ENCODE results near the gene RAPGEF5. TPM values are rescaled to one million over a fixed set of nuclear protein-coding genes. Genes with fewer than 3 reads are reported as not detected.
"Not testable (repeated sequence)": the region's sequence is repeated elsewhere in the genome, so short reads cannot be mapped to it uniquely, and the experiment has no call there.

RAPGEF5 gene
- total RNA-seq, 1 experiment from 2014 or later, result 13.3 TPM

DNA sequence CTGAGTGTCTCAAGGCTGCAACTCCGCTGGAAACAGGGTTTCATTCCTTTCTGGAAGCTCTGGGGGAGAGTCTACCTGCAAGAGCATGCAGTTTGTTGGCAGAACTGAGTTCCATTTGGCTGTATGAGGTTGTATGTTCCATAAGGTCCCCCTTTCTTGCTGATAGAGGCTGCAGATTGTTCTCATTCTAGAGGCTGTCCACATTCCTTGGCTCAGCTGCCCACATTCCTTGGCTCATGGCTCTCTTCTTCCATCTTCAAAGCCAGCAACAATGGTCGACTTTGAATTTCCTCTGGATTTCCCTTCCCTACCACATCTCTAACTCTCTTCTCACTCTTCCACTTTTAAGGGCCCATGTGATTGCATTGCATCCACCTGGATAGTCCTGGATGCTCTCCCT lies 264.0 kb downstream of the RAPGEF5 start:
- peaks cover 12 to 16% of the 10 kb centered on the region in 2 experiments; a peak in 4 of 5 replicates for H3K9me3 Mint-ChIP-seq

DNA sequence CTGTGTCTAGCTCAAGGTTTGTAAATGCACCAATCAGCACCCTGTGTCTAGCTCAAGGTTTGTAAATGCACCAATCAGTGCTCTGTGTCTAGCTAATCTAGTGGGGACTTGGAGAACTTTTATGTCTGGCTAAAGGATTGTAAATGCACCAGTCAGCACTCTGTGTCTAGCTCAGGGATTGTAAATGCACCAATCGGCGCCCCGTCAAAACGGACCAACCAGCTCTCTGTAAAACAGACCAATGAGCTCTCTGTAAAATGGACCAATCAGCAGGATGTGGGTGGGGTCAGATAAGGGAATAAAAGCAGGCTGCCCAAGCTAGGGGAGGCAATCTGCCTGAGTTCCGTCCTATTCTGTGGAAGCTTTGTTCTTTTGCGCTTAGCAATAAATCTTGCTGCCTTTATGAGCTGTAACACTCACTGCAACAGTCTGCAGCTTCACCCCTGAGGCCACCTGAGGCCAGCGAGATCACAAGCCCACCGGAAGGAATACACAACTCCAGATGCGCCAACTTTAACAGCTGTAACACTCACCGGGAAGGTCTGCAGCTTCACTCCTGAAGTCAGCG lies 265.9 kb downstream of the RAPGEF5 start:
- H4K8ac ChIP-seq (replicated peaks; ENCODE audit: insufficient read length, low read depth, low read length); H3K9me3 ChIP-seq (ENCODE audit: control insufficient read depth, low read depth, low read length); H3K27ac Mint-ChIP-seq; H3K27ac ChIP-seq (ENCODE audit: insufficient read length, low read depth, low read length); H3K56ac ChIP-seq (ENCODE audit: insufficient read length, low read depth, low read length); H2BK20ac ChIP-seq (ENCODE audit: low read depth, low read length, poor library complexity, severe bottlenecking); H3K4me1 ChIP-seq (ENCODE audit: insufficient read depth, low read length); H3K4me2 ChIP-seq (ENCODE audit: insufficient read depth, insufficient read length, low read length); H2AK5ac ChIP-seq (ENCODE audit: insufficient read length, low read length); H3K4me3 Mint-ChIP-seq; H3K27me3 Mint-ChIP-seq (ENCODE audit: low read depth); H3K23me2 ChIP-seq (ENCODE audit: insufficient read length, low read depth, low read length, poor library complexity, severe bottlenecking); H3K27me3 ChIP-seq (ENCODE audit: insufficient read depth, low read length); H3K79me2 ChIP-seq (ENCODE audit: insufficient read depth, low read length); H2BK15ac ChIP-seq (ENCODE audit: low read depth, low read length); H4K5ac ChIP-seq (ENCODE audit: insufficient read length, low read depth, low read length); H3K18ac ChIP-seq (ENCODE audit: insufficient read length, low read depth, low read length); H3K14ac ChIP-seq (ENCODE audit: insufficient read depth, low read length); H2BK120ac ChIP-seq (ENCODE audit: low read depth, low read length, poor library complexity, severe bottlenecking); H4K91ac ChIP-seq (ENCODE audit: insufficient read length, low read depth, low read length); H3K79me1 ChIP-seq (ENCODE audit: insufficient read depth, low read depth, low read length, poor library complexity, severe bottlenecking); H2AFZ ChIP-seq (ENCODE audit: low read length); H3K23ac ChIP-seq (ENCODE audit: insufficient read length, low read depth, low read length); H2BK5ac ChIP-seq (ENCODE audit: insufficient read length, low read length); H3K9ac ChIP-seq (ENCODE audit: extremely low read depth, insufficient read length, low read length); H3T11ph ChIP-seq (ENCODE audit: low read length); H2BK12ac ChIP-seq (ENCODE audit: insufficient read length, low read depth, low read length); H3K4ac ChIP-seq (ENCODE audit: low read depth, low read length); DNase-seq; H4K20me1 ChIP-seq (ENCODE audit: control insufficient read depth, insufficient read depth, insufficient read length): not testable (repeated sequence)
- Mint-ChIP-seq H3K36me3 (ENCODE audit: insufficient read depth in 1 of 3, low read depth in 3 of 3) (peaks cover 3 to 21% (median 7%) of the 10 kb centered on the region in 3 experiments; a peak in 6 of 7 replicates), H3K9me3 (peaks cover 18 to 21% of the 10 kb centered on the region in 2 experiments; a peak in 4 of 5 replicates), H3K4me1 (peaks cover 15 to 18% of the 10 kb centered on the region in 2 experiments)
- no CpG with 5 or more reads among the region's 11 CpGs for WGBS (ENCODE audit: extremely low coverage, insufficient read length, low lambda C conversion rate)

More for the DNA sequence above, 264.0 kb downstream of the RAPGEF5 start:
- Mint-ChIP-seq H3K27me3 (ENCODE audit: low read depth) (peaks cover 10% of the 10 kb centered on the region), H3K4me3 (no peak overlapping the region), H3K36me3 (ENCODE audit: insufficient read depth in 1 of 3, low read depth in 3 of 3) (peaks cover 0 to 19% (median 7%) of the 10 kb centered on the region in 3 experiments; a peak in 6 of 7 replicates), H3K27ac (no peak overlapping the region), H3K4me1 (peaks cover 22 to 24% of the 10 kb centered on the region in 2 experiments)
- Histone ChIP-seq H2AK5ac (ENCODE audit: insufficient read length, low read length) (no peak overlapping the region), H4K20me1 (ENCODE audit: control insufficient read depth, insufficient read depth, insufficient read length) (no peaks in the 10 kb centered on the region), H4K8ac (replicated peaks; ENCODE audit: insufficient read length, low read depth, low read length) (no peak overlapping the region), H3K27me3 (ENCODE audit: insufficient read depth, low read length) (no peaks in the 10 kb centered on the region), H4K91ac (ENCODE audit: insufficient read length, low read depth, low read length) (no peak overlapping the region), H2BK15ac (ENCODE audit: low read depth, low read length) (no peak overlapping the region), H3K4me1 (ENCODE audit: insufficient read depth, low read length) (no peaks in the 10 kb centered on the region), H2AFZ (ENCODE audit: low read length) (no peak overlapping the region), H3K23me2 (ENCODE audit: insufficient read length, low read depth, low read length, poor library complexity, severe bottlenecking) (no peaks in the 10 kb centered on the region), H3K23ac (ENCODE audit: insufficient read length, low read depth, low read length) (no peak overlapping the region), H3K56ac (ENCODE audit: insufficient read length, low read depth, low read length) (no peak overlapping the region), H2BK5ac (ENCODE audit: insufficient read length, low read length) (no peak overlapping the region), H3K79me2 (ENCODE audit: insufficient read depth, low read length) (no peaks in the 10 kb centered on the region), H3K14ac (ENCODE audit: insufficient read depth, low read length) (no peak overlapping the region), H2BK20ac (ENCODE audit: low read depth, low read length, poor library complexity, severe bottlenecking) (no peak overlapping the region), H3K27ac (ENCODE audit: insufficient read length, low read depth, low read length) (no peak overlapping the region), H3K9ac (ENCODE audit: extremely low read depth, insufficient read length, low read length) (no peak overlapping the region), H2BK120ac (ENCODE audit: low read depth, low read length, poor library complexity, severe bottlenecking) (no peak overlapping the region), H2BK12ac (ENCODE audit: insufficient read length, low read depth, low read length) (no peak overlapping the region), H3K4me2 (ENCODE audit: insufficient read depth, insufficient read length, low read length) (no peak overlapping the region), H3K4ac (ENCODE audit: low read depth, low read length) (no peak overlapping the region), H3K79me1 (ENCODE audit: insufficient read depth, low read depth, low read length, poor library complexity, severe bottlenecking) (no peaks in the 10 kb centered on the region), H3T11ph (ENCODE audit: low read length) (no peak overlapping the region), H3K18ac (ENCODE audit: insufficient read length, low read depth, low read length) (no peak overlapping the region), H3K9me3 (ENCODE audit: control insufficient read depth, low read depth, low read length) (no peaks in the 10 kb centered on the region), H4K5ac (ENCODE audit: insufficient read length, low read depth, low read length) (no peak overlapping the region)
- no CpG with 5 or more reads among the region's 2 CpGs for WGBS (ENCODE audit: extremely low coverage, insufficient read length, low lambda C conversion rate)
- TF ChIP-seq, protein P1, sequence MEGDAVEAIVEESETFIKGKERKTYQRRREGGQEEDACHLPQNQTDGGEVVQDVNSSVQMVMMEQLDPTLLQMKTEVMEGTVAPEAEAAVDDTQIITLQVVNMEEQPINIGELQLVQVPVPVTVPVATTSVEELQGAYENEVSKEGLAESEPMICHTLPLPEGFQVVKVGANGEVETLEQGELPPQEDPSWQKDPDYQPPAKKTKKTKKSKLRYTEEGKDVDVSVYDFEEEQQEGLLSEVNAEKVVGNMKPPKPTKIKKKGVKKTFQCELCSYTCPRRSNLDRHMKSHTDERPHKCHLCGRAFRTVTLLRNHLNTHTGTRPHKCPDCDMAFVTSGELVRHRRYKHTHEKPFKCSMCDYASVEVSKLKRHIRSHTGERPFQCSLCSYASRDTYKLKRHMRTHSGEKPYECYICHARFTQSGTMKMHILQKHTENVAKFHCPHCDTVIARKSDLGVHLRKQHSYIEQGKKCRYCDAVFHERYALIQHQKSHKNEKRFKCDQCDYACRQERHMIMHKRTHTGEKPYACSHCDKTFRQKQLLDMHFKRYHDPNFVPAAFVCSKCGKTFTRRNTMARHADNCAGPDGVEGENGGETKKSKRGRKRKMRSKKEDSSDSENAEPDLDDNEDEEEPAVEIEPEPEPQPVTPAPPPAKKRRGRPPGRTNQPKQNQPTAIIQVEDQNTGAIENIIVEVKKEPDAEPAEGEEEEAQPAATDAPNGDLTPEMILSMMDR (conservative IDR thresholded peaks at IDR 0.05), result no peak
- no peak for DNase-seq

Data from H9 (cell line).